OCI-M2 (cell line): Measurements from ENCODE around the gene TFRC.
"Not testable (repeated sequence)": the region's sequence is repeated elsewhere in the genome, so short reads cannot be mapped to it uniquely, and the experiment has no call there.

Source experiments
- DNase-seq: peaks from one replicate; lab custom pipeline; 2025; ENCODE audit not compliant: unreplicated experiment; lab: John Stamatoyannopoulos, UW

TFRC gene

DNA sequence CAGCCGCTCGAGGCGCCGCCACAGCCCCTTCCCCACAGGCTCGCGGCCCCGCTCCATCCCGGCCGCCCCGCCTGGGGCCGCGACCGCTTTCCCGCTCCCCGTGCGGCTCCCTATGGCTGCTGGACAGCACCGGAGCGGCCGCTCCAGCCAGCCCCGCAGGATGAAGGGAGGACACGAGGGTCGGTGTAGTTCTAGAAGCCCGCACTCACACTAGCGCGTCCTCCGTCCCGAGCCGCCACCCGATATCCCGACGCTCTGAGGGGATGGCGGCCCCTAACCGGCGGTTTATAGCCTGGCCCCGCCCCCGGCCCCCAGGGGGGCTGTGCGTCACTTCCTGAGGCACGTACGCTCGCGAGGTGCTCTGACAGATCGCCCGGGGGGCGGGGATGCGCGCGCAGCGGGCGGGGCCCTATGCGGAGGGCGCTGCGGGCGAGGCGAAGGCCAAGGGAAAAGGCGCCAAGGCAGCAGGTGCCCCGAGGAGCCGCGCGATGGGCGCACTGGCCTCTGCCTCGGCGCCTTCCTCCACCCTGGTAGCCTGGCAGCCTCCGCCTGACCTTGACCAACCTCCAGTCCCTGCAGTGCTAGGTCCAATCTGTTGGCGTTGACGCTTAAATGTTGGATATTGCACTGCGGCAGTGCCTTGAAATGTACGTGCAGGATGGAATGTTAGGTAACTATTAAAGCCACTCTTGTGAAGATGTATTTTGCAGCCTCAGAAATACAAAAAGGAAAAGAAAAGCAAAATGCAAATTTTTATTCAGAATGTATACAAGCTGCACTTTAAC lies at the start of gene TFRC:
Gene TFRC (minus strand): TSS at position 257 of the 785 bp plus-strand sequence. CDS start 4,991 bp downstream, outside the sequence.
- peak; percentile 68 for DNase-seq

DNA sequence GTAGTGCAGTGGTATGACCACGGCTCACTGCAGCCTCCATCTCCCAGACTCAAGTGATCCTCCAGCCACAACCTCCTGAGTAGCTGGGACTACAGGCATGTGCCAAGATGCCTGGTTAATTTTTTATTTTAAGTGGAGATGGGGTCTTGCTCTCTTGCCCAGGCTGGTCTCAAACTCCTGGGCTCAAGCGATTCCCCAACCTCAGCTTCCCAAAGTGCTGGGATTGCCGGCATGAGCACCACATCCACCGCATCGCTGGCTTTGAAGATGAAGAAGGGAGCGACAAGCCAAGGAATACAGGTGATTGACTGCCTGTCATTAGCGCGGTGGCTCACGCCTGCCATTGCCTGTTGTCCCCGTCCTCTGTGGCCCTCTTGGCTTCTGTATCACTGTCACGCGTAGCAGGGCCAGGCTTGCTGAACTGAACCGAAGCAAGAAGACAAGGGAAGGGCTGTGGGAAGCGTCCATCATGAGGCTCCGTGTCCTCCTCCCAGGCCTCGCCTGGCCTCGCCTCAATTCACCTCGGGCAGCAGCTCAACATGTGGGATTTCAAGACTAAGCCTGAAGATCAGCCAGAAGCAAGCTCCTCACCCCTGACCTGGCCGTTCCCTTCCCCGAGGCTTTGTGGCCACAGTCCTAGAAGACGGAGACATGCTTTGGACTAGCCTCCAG lies 46.4 kb upstream of the TFRC start:
- no peak for DNase-seq

DNA sequence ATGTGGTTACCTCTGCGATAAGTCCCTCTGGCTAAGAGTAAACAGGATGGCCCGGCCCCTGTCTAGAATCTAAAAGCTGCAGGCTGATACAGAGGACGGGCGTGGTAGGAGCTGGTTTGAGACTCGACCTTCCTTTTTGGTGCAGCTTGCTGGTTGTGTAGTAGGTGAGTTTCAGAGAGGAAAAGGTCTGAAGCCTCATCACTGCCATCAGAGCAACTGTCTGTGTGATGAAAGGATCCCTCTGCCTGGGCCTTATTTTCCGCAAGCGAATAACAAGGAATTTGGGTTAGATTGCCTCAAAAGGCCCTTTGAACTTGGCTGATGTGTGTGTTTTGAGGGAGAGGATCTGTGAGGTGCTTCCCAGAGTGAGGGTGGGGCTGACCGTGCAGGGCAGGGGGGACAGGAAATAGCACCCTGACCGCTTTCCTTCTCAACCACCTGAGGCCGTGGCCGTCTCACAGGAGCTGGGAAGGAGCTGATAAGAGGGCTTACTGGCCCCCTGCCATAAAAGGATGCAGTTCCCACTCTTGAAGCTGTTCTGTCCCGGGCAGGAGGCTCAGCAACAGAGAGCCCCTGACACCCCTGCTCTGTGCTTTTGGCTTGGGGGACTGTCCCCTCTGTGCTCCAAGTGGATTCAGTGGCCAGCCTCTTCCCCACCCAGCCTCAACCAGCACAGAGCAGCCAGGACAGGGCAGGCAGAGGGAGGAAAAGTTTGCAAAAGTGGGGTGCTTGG lies 45.6 kb upstream of the TFRC start:
- peak; percentile 72 for DNase-seq

DNA sequence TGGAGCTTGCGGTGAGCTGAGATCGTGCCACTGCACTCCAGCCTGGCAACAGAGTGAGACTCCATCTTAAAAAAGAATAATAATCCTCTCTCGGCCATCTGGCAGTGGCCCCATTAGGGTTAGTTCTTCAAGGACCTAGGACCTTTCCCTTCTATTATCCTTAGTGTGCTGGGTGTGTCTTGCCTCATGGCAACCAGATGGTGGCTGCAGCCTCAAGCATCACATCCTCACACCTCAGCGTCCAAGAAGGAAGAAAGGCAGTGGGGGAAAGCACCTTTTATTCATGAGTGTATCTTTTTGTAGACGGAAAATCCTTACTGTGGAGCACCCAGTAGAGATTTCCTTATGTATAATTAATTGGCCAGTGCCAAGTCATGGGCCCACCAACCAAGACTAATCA lies 42.7 kb upstream of the TFRC start:
- DNase-seq = no peak

DNA sequence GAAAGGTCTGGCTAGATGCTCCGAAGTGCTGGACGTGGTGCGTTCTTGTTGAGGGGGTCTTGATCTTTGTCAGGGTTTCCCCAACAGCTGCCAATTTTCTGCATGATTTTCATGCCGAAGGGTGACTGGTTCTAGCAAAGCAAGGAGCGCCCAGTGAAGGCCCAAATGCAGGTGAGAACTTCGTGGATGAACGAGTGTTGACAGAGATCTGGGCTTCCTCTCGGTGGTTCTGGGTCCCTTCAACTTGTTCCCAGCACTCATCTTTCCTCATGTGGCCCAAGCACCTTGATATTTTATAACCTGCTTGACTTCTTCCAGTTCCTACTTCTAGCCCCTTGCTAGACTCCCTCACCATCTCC lies 40.8 kb upstream of the TFRC start:
- DNase-seq = no peak

DNA sequence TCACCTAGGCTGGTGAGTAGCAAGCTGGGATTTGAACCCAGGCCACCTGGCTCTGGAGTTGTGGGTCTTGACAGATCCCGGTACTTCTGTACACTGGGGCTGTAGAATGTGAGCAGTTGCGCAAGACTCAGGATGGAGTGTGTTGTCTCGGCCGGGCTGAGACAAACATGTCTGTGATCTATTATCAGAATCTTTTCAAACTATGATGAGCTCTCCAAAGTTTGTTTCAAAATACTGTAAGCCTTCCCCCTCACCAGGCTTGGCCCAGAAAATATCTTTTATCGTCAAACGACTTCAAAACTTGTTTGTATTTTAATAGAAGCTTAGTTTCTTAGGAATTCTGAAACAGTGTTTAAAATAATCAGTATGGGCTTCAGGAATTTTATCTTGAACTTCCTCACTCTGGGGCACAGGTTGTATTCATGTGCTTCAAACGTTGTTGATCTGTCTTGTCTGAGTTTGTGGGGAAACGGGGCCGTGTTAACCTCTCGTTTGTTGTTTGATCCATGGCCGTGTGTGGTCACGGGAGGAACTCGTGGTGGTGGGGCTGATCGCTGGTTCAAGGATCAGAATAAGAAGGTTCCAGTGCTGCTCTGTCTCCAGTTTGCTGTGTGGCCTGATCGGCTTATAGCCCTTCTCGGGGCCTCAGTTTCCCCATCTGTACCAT lies 40.3 kb upstream of the TFRC start:
- no peak for DNase-seq

DNA sequence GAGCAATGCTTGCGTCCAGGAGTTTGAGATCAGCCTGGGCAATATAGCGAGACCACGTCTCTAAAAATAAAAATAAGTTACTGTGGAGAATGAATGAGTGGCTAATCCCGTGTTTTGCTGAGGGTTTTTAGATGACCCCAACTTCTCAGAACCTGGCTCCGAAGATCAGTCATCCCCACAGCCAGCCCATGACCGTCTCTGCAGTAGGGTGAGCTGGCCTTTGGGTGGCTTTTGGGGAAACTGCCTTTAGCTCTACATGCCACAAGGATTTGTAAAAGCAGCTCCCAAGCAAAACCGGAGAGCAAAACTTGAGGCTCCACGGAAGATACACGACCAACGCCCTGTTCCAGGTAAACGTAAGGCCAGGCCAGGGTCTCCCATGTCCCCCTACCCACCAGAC lies 39.2 kb upstream of the TFRC start:
- no peak for DNase-seq

DNA sequence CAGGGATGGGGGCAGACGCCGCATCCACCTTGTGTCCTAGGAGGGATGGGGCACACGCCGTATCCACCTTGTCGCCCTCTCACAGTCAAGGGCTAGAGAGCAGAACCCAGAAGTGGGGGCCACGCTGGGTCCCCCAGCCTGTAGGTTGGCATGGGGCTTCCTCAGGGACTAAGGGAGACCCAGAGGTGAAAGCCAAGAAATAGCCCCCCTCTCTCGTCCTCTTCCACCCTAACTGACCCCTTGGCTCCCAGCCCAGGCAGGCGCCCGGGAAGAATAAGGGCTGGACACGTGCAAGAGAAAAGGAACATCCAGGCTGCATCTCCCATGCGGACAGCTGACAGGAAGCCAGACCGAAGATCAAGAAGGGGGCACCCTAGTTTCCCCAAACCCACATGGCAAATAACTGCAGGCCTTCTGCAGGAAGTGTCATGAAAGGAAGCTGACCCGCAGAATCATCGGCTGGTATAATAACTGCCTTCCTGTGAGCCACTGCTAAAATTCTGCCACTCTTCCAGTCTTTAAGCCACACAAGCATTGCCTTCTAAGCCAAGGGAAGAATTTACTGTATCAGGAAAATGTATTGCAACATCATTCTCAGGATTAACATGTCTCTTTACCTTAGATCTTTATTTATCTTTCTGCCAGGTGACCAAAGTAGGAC lies 38.5 kb upstream of the TFRC start:
- no peak for DNase-seq

DNA sequence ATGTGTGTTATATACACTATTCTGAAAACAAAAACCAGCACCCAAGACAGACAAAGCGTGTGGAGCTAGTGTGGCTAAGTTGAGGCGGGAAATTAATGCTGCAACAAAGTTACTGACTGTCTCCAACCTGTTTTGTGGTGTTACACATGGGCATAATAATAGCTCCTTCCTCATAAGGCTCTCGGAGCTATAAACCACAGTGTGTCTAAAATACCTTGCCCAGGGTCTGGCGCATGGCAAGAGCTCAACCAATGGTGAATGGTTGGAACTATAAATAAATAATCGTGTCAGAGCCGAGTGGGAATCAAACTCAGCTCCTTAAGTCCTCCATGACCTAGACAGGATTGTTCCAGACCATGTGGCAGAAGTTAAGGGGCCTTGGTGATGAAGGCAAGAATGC lies 35.9 kb upstream of the TFRC start:
- no peak for DNase-seq

DNA sequence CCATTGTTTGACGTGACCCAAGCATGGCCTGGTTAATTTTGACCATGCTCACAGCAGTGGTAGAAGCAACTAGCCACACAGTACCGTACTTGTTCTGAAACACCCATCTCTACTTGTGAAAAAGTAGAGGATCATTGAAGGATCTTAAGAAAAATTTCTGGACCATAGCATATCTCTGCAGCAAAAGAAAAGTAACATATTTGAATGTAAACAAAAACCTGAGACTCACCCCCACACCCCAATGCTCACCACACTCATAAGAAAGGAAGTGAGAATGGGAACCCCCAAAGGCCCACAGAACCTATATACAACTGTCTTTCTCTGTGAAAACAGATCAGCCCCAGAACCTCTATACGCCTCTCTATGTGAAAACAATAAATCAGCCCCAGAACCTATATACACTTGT lies 33.8 kb upstream of the TFRC start:
- DNase-seq = no peak

DNA sequence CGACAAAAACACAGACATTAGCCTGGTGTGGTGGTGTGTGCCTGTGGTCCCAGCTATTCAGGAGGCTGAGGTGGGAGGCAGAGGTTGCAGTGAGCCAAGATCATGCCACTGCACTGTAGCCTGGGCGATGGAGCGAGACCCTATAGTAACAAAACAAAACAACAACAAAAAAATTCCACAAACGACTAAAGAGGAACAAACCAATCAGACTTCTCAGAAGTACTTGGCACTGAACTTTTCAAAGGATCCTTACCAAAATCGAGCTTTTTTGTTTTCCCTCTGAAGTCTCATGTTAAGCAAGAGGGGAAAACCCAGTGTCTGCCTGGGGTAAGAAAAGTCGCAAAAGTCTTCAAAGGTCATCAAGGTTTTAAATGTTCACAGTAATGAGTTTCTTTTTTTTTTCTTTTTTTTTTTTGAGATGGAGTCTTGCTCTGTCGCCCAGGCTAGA lies 30.1 kb upstream of the TFRC start:
- no peak for DNase-seq

DNA sequence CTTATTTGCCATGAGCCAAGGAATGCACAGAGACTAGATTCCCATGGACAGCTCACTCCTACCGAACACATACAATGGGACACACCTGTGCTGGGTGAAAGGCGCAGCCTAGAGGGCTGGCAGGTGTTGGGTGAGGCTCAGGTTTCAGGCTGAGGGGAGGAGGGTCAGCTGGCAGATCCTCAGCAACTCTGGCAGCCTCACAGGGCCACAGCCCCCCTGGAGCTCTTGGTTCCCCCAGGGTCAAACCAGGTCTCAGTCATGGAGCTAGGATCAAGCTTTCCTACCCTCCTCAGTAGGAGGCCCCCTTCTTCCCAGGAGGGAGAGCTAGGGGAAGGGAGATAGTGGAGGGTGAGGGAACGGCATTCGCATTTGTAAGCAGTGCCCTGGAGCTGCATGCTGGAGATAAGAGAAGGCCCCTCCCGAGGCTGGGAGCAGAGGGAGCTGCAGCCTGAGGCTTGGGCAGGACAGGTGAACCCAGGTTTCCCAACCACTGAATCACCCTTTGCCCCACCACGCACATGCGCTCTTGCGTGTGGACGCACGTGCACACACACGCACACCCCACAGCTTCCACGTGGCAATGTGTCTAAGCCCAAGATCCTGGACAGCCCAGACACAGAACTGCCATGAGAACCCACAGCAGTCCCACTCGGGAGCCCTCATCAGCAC lies 26.3 kb upstream of the TFRC start:
- peak; percentile 43 for DNase-seq

DNA sequence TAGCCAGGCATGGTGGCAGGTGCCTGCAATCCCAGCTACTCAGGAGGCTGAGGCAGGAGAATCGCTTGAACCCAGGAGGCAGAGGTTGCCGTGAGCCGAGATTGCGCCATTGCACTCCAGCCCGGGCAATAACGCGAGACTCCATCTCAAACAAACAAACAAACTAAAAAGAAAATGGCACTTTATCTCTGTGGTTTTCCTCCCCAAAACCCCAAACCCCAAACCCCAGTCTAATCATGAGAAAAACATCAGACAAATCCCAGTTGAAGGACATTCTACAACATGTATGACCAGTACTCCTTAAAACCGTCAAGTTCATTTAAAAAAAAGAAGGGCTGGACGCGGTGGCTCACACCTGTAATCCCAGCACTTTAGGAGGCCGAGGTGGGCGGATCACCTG lies 22.8 kb upstream of the TFRC start:
- not testable (repeated sequence) for DNase-seq

DNA sequence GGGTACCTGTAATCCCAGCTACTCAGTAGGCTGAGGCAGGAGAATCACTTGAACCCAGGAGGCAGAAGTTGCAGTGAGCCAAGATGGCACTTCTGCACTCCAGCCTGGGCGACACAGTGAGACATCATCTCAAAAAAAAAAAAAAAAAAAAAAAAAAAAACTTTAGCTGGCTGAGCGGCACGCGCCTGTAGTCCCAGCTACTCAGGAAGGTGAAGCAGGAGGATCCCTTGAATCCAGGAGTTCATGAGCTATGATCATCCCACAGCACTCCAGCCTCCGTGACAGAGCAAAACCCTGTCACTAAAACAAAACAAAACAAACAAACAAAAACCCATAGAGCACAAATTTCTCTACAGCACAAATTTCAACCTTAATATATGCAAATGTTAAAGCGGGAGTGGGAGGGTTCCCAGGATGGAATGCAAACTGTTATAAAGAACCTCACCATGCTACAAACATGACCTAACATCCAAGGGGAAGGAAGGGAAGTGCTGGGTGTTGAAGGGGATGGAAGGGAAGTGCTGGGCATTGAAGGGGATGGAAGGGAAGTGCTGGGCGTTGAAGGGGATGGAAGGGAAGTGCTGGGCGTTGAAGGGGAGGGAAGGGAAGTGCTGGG lies 16.6 kb upstream of the TFRC start:
- not testable (repeated sequence) for DNase-seq

DNA sequence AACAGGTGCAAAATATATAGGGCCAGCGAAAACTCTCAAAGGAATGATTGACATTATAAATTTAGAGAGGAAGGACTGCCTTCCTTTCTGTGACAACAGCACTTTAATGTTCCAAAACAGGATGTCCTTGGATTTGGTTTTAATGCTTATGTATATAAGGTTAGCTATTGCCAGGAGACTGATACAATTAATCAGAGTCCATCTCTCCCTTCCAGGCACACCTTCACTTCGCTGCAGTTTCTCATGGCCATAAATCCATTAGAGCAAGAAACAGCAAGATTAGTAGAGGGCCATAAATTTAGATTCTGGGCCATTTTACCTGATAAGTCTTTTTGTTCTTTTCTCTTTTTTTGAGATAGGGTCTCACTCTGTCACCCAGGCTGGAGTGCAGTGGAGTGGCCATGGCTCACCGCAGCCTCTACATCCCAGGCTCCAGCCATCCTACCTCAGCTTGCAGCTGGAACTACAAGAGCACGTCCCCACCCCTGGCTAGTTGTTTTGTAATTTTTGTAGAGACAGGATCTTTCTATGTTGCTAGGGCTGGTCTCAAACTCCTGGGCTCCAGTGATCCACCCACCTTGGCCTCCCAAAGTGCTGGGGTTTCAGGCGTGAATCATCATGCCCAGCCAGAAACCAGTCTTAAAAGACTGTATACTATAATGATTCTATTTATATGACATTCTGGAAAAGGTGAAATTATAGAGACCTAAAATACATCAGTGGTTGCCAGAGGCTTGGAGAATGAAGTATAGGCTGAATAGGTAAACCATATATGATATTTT lies 15.7 kb upstream of the TFRC start:
- DNase-seq = no peak

DNA sequence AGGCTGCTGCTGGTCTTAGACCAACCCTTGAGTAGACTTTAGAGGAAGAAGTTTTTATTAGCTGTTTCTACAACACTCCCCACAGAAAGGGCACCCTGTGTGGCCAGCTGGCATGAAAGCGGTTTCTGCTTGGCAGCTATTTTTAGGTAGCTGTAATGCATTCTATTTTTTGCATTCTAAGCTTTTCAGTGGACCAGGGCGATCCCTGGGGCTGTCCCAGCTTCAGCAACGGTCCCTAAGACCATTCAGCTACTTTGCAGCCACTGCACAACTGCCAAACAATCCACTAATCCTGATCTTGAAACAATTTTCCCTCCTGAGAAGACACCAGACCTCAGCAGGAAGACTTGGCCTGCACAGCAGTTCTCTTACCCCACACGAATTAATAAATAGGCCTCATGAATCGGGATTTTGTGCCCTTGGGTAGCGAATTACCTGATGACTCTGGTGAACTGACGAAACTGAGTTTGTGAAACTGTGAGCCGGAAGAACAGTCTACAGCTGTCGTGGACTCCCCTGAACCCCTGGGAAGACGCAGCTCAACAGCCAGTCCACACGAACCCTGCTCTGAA lies 14.6 kb upstream of the TFRC start:
- no peak for DNase-seq

DNA sequence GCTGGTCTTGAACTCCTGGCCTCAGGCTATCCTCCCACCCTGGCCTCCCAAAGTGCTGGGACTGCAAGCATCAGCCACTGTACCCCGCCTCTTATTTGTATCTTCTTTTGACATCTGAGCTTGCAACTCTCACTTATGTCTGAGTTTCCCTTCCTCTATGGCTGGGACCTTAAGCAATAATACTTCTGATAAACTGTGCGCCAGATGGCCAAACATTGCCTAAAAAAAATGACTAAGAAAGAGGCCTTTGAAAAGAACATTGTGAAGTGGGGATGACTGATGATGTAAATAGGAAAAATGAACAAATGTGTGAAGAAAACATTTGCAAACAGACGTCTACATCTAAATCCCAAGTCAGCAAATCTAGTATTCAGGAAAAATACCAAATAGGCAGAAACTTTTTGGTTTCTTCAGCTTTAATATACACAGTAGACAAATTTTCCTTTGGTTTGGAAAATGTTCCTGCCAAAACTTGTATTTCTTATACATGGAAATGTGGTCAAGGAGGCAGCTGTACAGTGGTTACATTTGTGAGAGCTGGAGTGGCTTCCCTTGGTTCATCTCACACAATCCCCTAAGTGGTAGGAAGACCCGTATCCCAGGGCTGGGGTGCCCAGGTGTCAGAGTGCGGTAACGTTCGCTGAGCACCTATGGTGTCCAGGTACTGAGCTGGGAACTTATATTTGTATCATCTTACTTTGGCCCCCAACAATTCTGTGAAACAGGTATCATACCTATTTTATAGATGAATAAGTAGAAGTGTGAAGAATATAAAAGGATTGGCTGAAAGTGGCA lies 11.6 kb upstream of the TFRC start:
- DNase-seq = no peak

DNA sequence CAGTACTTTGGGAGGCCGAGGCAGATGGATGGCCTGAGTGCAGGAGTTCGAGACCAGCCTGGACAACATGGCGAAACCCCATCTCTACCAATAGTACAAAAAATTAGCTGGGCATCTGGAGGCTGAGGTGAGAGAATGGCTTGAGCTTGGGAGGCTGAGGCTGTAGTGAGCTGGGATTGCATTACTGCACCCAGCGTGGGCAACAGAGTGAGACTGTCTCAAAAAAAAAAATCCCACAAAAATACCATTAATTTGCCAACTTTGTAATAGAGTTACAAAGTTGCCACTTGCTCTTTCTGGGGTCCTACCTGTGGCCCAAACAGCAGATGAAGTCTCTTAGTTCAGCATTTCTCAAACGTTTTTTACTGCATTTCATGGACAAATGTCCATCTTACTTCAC lies 6.0 kb upstream of the TFRC start:
- DNase-seq = no peak
